ENCODE measurements around the gene RBM33. TPM values are rescaled to one million over a fixed set of nuclear protein-coding genes. Genes with fewer than 3 reads are reported as not detected.

The RBM33 gene
- total and polyA plus RNA-seq, 9 of the 15 experiments (the other 6 are each of a cell fraction or from before 2014, with no cell fraction given) = 4.4 to 80.7 (median 27.3) TPM

- FAIRE-seq (peak; percentile 32), ATAC-seq (peak; percentile 53), DNase-seq (ENCODE audit: extremely low read depth in 1 of 4, low spot score in 3 of 4) (peak in 1 of 4 experiments; percentile 35)
- H3K9ac ChIP-seq (ENCODE audit: insufficient read depth in 1 of 2, low read depth in 2 of 2, low read length in 2 of 2) = peak overlapping the region in 1 of 2 experiments; percentile 21; a peak in 1 of 4 replicates
- in situ Hi-C loops (cut with MboI) (no loop called here), intact Hi-C loops (cut with micrococcal nuclease) (no loop called here)
- H3K4me2 ChIP-seq (ENCODE audit: insufficient read depth, low read length) = no peak overlapping the region
- no peaks in the 10 kb centered on the region for H3K9me3 ChIP-seq (replicated peaks; ENCODE audit: control insufficient read depth, insufficient read depth, low read depth, low read length)
- H3K4me1 ChIP-seq (replicated peaks in 1 of 2; ENCODE audit: control insufficient read depth in 2 of 2, insufficient read depth in 2 of 2, low read length in 2 of 2) = peaks cover 3 to 5% of the 10 kb centered on the region in 2 experiments; a peak in 3 of 5 replicates
- WGBS (ENCODE audit: insufficient coverage, low coverage, missing lambda C conversion rate) = 48% methylated on average over 3 of the region's 3 CpGs
- peaks cover 48% of the 10 kb centered on the region for H3K36me3 ChIP-seq (ENCODE audit: control insufficient read depth, insufficient read depth, low read length)
- H3K79me2 ChIP-seq (ENCODE audit: control insufficient read depth, insufficient read depth, low read length) = peaks cover 100% of the 10 kb centered on the region
- TSS peak; percentile 4 for BruUV-seq (replicated peaks)
- ChIA-PET POLR2A (interaction anchor here (0.9 to 1.9 kb wide), 3 partner anchors 10 to 22 kb away, joined by 3 to 10 read pairs (median 6); no protein-coding TSS in a partner anchor), CTCF (ENCODE audit: low intra/inter-chr PET ratio) (no interaction called here)
- H4K20me1 ChIP-seq (replicated peaks; ENCODE audit: control insufficient read depth, insufficient read depth, low read length) = peaks cover 43% of the 10 kb centered on the region
- H3K4me3 ChIP-seq = no peak overlapping the region
- peaks cover 5% of the 10 kb centered on the region for H3K9me1 ChIP-seq (ENCODE audit: control insufficient read depth, insufficient read depth, low read length)
- H3K27ac ChIP-seq (ENCODE audit: extremely low read depth, low read depth, low read length) = 0 out of 3 replicates have a peak overlapping the region, but pooled peaks have one; percentile 15
- no peaks in the 10 kb centered on the region for H3K27me3 ChIP-seq (ENCODE audit: control insufficient read depth in 2 of 2, insufficient read depth in 2 of 2, low read length in 2 of 2)
- H2AFZ ChIP-seq (ENCODE audit: low read depth, low read length) = no peak overlapping the region
- TF ChIP-seq SLC30A9 (CRISPR knock-in tag; IDR thresholded peaks at IDR 0.05) (no peak), SRSF1 (IDR thresholded peaks at IDR 0.05; ENCODE audit: low read depth, low read length) (no peak), SFPQ (IDR thresholded peaks at IDR 0.05; ENCODE audit: low read depth, low read length) (no peak), MBD1 (CRISPR knock-in tag; IDR thresholded peaks at IDR 0.05) (no peak), HDAC3 (IDR thresholded peaks at IDR 0.05; ENCODE audit: borderline replicate concordance, partially characterized antibody) (no peak), USF1 (CRISPR knock-in tag; IDR thresholded peaks at IDR 0.05) (peak; percentile 28; the same call in 1 of the 2 replicates), ETV5 (CRISPR knock-in tag; IDR thresholded peaks at IDR 0.05; ENCODE audit: low read depth) (no peak), PHF8 (IDR thresholded peaks at IDR 0.05; ENCODE audit: borderline replicate concordance, low read length) (no peak), EGR1 (conservative IDR thresholded peaks at IDR 0.05) (no peak), ZNF766 (CRISPR knock-in tag; conservative IDR thresholded peaks at IDR 0.05) (no peak), BHLHE40 (IDR thresholded peaks at IDR 0.05; ENCODE audit: low read length) (peak; percentile 77), DPF2 (IDR thresholded peaks at IDR 0.05) (0 out of 2 replicates have a peak, but pooled peaks have one; percentile 22), GATAD2A (IDR thresholded peaks at IDR 0.05) (no peak), ZNF143 (CRISPR knock-in tag; IDR thresholded peaks at IDR 0.05) (no peak), ZNF24 (IDR thresholded peaks at IDR 0.05) (no peak), MAX (CRISPR knock-in tag; IDR thresholded peaks at IDR 0.05) (no peak), ELF4 (CRISPR knock-in tag; IDR thresholded peaks at IDR 0.05) (no peak), SMARCE1 (IDR thresholded peaks at IDR 0.05) (peak; percentile 32; the same call in 1 of the 2 replicates), MEIS2 (IDR thresholded peaks at IDR 0.05; ENCODE audit: partially characterized antibody) (peak; percentile 16), MEF2D (tag; conservative IDR thresholded peaks at IDR 0.05; ENCODE audit: low read depth) (no peak), NCOA4 (IDR thresholded peaks at IDR 0.05; ENCODE audit: partially characterized antibody) (no peak)
Measured at GRCh38 chr7:155665957-155666287, 21.5 kb downstream of the RBM33 start.

Measured in K562 (cell line).